Nephron progenitor cell (in vitro differentiated cells): ENCODE data around the gene EIF5B.

ENCODE experiments used
- DNase-seq: peaks from one replicate; pipeline ENCODE4 v3.0.0; 2021
- H3K27ac Mint-ChIP-seq: 2 replicates; pipeline ENCODE4 v1.8.0; 2021; ENCODE audit warnings: mild to moderate bottlenecking, moderate library complexity, mixed read lengths
- H3K27me3 Mint-ChIP-seq: 2 replicates; pipeline ENCODE4 v1.8.0; 2021; ENCODE audit warnings: mild to moderate bottlenecking, low read depth, mixed read lengths; ENCODE audit not compliant: poor library complexity
- H3K36me3 Mint-ChIP-seq: 2 replicates; pipeline ENCODE4 v1.8.0; 2021; ENCODE audit warnings: low read depth, mixed read lengths
- H3K4me1 Mint-ChIP-seq: 2 replicates; pipeline ENCODE4 v1.8.0; 2021; ENCODE audit warnings: mixed read lengths
- H3K4me3 Mint-ChIP-seq: 2 replicates; pipeline ENCODE4 v1.8.0; 2021; ENCODE audit warnings: mild to moderate bottlenecking, moderate library complexity, mixed read lengths
- H3K9me3 Mint-ChIP-seq: 2 replicates; pipeline ENCODE4 v1.8.0; 2021; ENCODE audit warnings: mild to moderate bottlenecking, moderate library complexity, mixed read lengths
- TF ChIP-seq, protein P1 (sequence below): fragments of 200-600 bp; sonication (generic); IDR thresholded peaks from 2 replicates; pipeline ENCODE4 v1.5.0; 2021; ENCODE audit warnings: antibody characterized with exemption

EIF5B gene

DNA sequence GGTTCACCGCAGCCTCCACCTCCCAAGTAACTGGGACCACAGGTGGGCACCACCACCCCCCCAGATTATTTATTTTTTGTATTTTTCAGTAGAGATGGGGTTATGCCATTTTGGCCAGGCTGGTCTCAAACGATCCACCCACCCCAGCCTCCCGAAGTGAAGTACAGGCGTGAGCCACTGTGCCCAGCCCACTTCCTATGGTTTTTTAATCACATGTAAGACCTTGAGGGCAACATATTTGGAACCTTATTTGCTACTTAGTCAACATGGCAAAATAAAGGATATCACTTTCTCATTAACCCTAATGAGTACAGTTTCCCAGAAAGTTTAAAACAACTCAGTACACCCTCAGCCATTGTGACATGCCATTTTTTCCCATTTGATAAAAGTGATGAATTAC lies 64.7 kb downstream of the EIF5B start:
- H3K27ac Mint-ChIP-seq: no peak overlapping the region
- H3K4me3 Mint-ChIP-seq: no peak overlapping the region
- peaks cover 12% of the 10 kb centered on the region for H3K4me1 Mint-ChIP-seq
- no peaks in the 10 kb centered on the region for H3K9me3 Mint-ChIP-seq
- H3K36me3 Mint-ChIP-seq: peaks cover 77% of the 10 kb centered on the region
- no peak for DNase-seq
- TF ChIP-seq, protein P1, sequence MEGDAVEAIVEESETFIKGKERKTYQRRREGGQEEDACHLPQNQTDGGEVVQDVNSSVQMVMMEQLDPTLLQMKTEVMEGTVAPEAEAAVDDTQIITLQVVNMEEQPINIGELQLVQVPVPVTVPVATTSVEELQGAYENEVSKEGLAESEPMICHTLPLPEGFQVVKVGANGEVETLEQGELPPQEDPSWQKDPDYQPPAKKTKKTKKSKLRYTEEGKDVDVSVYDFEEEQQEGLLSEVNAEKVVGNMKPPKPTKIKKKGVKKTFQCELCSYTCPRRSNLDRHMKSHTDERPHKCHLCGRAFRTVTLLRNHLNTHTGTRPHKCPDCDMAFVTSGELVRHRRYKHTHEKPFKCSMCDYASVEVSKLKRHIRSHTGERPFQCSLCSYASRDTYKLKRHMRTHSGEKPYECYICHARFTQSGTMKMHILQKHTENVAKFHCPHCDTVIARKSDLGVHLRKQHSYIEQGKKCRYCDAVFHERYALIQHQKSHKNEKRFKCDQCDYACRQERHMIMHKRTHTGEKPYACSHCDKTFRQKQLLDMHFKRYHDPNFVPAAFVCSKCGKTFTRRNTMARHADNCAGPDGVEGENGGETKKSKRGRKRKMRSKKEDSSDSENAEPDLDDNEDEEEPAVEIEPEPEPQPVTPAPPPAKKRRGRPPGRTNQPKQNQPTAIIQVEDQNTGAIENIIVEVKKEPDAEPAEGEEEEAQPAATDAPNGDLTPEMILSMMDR: no peak
- no peaks in the 10 kb centered on the region for H3K27me3 Mint-ChIP-seq

- no peak overlapping the region for H3K4me3 Mint-ChIP-seq
- no peak for DNase-seq
- peak overlapping the region; percentile 73 for H3K27ac Mint-ChIP-seq
- no peaks in the 10 kb centered on the region for H3K27me3 Mint-ChIP-seq
- no peaks in the 10 kb centered on the region for H3K9me3 Mint-ChIP-seq
- TF ChIP-seq, protein P1: no peak
- H3K36me3 Mint-ChIP-seq: peaks cover 75% of the 10 kb centered on the region
- H3K4me1 Mint-ChIP-seq: peaks cover 12% of the 10 kb centered on the region
These were observed 65.9 kb downstream of the EIF5B start for GRCh38 chr2:99403084-99403483.

DNA sequence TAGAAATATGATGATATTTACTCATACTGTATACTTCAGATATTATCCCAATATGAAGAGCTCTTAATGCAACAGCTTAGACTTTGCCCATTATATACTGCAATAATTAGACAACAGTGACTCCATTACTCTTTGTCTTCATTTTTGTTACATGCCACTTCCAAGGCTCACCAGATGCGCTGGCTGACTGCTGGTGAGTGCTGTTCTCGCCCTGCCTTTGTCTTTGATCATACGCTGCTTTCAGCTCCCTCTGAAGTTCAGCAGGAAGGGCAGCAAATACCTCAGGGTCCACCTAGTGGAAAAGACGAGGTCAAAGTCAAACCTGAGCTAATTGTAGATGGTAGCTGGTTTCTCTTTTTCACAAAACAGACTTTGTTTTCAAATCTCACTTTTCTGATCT lies 66.3 kb downstream of the EIF5B start:
- Mint-ChIP-seq H3K36me3 (peaks cover 72% of the 10 kb centered on the region), H3K4me1 (peaks cover 12% of the 10 kb centered on the region), H3K27me3 (no peaks in the 10 kb centered on the region), H3K27ac (peak overlapping the region; percentile 57), H3K4me3 (no peak overlapping the region), H3K9me3 (no peaks in the 10 kb centered on the region)
- TF ChIP-seq, protein P1: peak; percentile 6
- DNase-seq: no peak

DNA sequence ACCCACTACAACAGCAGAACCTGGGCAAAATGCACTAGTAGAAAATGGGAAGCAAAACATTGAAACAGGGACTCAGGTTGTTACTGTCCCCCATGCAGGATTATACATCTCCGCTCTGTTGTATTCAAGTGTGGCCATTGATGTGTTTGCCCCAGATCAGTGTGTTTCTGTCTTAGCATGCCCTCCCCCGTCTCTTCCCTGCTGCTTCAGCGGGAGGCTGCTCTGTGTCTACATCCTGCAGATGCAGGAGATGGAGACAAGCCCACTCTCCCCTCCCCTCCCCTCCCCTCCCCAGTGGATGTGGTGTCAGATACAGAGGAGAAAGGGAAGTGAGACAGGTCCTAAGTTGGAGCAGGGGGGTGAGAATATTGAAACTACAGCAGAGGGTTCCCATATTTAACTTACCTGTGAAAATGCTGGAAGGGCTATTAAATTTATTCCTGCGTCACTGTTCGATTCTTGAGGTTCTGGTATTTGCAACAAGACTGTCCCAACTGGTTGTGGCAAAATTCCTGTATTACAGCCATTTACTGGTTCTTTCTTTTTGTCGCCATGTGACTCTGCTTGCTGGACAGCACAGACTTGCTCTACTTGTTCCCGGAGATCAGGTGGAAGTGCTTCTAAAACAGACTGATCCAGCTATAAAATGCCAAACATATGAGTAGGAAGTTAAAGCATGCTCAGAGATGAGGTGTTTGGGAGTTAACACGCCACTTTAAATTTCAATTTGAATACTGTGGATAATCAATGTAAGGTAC lies 67.0 kb downstream of the EIF5B start:
- no peak for DNase-seq
- Mint-ChIP-seq H3K27ac (peak overlapping the region; percentile 53), H3K36me3 (peaks cover 67% of the 10 kb centered on the region), H3K27me3 (no peaks in the 10 kb centered on the region), H3K4me1 (peaks cover 12% of the 10 kb centered on the region), H3K4me3 (no peak overlapping the region), H3K9me3 (no peaks in the 10 kb centered on the region)
- TF ChIP-seq, protein P1: no peak

GRCh38 chr2:99404797-99405669 lies 67.8 kb downstream of the EIF5B start:
- H3K27ac Mint-ChIP-seq: peak overlapping the region; percentile 53
- H3K4me1 Mint-ChIP-seq: peaks cover 12% of the 10 kb centered on the region
- no peak overlapping the region for H3K4me3 Mint-ChIP-seq
- H3K36me3 Mint-ChIP-seq: peaks cover 67% of the 10 kb centered on the region
- H3K9me3 Mint-ChIP-seq: no peaks in the 10 kb centered on the region
- TF ChIP-seq, protein P1: no peak
- DNase-seq: no peak
- H3K27me3 Mint-ChIP-seq: no peaks in the 10 kb centered on the region
